Adipose tissue (tissue), 3 donors: ENCODE results near the gene SNORC. TPM values are rescaled to one million over a fixed set of nuclear protein-coding genes. Genes with fewer than 3 reads are reported as not detected.
"Not testable (repeated sequence)": the region's sequence is repeated elsewhere in the genome, so short reads cannot be mapped to it uniquely, and the experiment has no call there.

Experiments
- H3K27ac ChIP-seq: one replicate; pipeline ENCODE4 v1.5.1; 2013; ENCODE audit warnings: low read depth, low read length
- WGBS, 3 donors: extraction: QIAGEN DNeasy Blood & Tissue Kit; methylation state at CpG; one replicate each; pipeline ENCODE4 v1.1.7; 2013; 5-methylcytosine and 5-hydroxymethylcytosine counted together
- polyA plus RNA-seq, 3 donors: library from polyadenylated mRNA; stranded (reverse); fragments of 200-250 nt; gene quantifications; one replicate each; pipeline ENCODE4 v1.2.3, GENCODE V29; 2013
- donor health status: healthy with polysubstance abuse.
- donor health status: Bipolar disorder and iron deficiency.
- donor health status: healthy.

SNORC gene
- under 1 TPM; 0.34 to 0.91 (median 0.67) TPM for polyA plus RNA-seq

DNA sequence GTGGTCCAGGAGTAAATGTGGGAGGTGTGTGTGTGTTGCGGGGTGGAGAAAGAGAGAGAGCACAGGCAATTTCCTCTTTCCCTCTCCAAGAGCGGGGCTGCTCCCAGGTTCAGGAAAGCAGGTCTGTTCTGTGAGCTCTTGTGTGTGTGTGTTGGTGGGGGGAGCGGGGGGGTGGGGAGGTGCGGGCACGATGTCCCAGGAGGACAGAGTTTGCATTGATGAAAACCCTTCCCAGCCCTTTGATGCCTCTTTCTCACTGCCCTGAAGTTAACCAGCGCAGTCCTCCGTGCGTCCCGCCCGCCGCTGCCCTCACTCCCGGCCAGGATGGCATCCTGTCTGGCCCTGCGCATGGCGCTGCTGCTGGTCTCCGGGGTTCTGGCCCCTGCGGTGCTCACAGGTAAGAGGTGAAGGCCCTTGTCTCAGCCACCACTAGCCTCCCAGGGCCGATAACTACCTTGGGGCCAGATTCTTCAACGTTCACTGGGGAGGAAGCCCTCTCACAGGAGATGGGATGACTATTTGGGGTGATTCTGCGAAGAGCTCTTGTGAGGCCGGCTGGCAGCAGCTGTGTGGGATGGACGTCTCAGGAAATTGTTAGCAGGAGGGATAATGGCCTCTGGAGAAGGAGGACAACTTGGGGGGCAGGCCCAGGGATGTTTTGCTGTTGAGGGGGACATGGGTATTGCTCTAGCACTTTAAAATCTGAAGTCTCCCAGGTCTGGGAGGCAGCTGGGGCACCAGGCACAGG lies at the start of gene SNORC:
Gene SNORC, plus strand, starts transcription at position 247 of the 748 bp plus-strand sequence. Its CDS starts 78 bp downstream, at position 325.
- WGBS, 3 donors, result 86 to 87% (median 86%) methylated on average over 21 of the region's 21 CpGs

DNA sequence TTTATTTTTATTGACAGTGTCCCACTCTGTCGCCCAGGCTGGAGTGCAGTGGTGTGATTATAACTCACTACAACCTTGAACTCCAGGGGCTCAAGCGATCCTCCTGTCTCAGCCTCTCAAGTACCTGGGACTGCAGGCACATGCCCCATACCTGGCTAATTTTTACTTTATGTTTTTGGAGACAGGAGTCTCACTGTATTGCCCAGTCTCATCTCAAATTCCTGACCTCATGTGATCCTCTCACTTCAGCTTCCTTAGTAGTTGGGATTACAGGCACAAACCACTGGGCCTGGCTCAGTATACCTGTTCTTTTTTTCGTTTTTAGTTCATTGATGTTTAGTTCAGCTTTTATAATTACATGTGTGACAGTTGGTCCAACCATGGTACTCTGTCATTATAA lies 40.1 kb upstream of the SNORC start:
- H3K27ac ChIP-seq, result no peak overlapping the region
- 83 to 95% (median 94%) methylated on average over 3 of the region's 3 CpGs for WGBS, 3 donors

More for the DNA sequence above, at the start of gene SNORC:
- H3K27ac ChIP-seq, result no peak within 1 kb of the TSS

DNA sequence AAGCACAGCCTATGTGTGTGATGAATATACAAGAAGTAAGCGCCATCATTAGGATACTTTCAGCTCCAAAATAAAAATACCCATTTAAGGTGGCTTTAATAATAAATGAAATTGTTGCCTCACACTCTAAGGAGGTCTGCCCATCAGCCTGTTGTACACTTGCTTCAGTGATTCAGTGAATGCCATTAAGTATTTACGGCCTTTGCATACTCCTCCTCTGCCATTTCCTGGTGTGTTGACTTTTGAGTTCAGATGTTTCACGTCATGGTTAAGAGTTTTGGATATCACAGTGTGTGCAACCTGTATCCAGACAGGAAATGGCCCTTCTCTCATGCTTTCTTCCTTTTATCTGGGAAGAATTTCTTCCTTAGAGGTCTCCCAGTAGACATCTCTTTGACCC lies 38.6 kb upstream of the SNORC start:
- WGBS, 3 donors, result 92 to 94% (median 93%) methylated on average over 3 of the region's 3 CpGs

DNA sequence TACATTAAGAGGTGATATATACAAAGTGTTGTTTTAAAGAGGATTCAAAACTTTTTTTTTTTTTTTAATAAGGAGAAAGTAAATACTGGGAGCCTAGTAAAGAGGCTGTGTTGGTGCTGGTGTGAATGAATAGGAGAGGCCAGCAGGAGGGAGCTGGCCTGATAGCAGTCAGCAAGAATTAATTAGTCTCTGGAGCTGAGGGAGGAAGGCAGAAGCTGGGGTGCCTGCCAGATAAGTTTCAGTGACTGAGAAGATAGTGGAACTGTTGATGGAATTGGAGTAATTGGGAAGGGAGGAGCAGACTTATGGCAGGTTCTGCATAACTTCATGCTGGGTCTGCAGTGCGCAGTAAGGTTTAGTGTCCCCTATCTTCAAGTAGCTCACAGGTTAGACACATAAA lies 36.2 kb upstream of the SNORC start:
- WGBS, 3 donors, result 84 to 96% (median 90%) methylated on average over 1 of the region's 1 CpG
- H3K27ac ChIP-seq, result no peak overlapping the region

More for the DNA sequence above, 38.6 kb upstream of the SNORC start:
- H3K27ac ChIP-seq, result no peak overlapping the region

DNA sequence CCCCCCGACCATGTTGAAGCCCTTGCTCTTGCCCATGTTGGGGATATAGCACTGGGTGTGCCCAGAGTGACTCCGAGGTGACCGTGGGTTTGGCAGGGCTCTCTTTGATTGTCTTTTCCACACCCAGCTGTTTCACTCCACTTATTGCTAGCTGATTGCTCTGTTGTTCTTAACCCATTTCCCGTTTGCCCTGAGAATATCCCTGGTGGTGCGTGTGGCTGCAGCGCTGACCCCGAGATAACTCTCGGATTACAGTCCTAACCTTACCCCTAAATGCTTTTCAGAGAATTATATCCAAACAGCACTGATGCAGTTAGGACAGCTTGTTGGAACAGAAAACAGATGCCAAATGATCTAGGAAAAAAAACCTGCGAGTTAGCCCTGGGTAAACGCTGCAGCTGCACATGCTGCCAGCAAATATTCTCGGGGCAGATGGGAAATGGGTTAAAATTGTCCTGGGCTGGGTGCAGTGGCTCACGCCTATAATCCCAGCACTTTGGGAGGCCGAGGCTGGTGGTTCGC lies 34.3 kb upstream of the SNORC start:
- 62 to 82% (median 74%) methylated on average over 14 of the region's 14 CpGs for WGBS, 3 donors
- no peak overlapping the region for H3K27ac ChIP-seq

DNA sequence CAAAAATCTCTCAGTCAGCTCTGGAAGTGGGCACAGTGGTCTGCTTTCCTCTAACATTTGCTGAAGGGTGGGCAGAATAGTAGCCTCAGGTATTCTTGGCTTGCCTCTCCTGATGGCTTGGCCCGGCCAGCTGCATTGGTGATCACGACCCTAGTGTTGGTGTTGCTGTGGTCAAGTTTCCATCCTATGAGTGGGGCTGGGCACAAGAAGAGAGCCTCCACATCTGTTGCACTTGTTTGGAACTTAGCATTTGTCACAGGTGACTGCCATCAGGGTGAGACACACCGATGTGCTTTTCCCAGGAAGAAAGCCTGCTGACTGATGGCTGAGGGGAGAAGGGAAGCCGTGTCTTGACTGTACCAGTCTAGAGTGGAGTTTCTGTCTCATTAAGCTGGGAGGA lies 33.1 kb upstream of the SNORC start:
- no peak overlapping the region for H3K27ac ChIP-seq
- WGBS, 3 donors, result 91 to 95% (median 93%) methylated on average over 4 of the region's 4 CpGs

DNA sequence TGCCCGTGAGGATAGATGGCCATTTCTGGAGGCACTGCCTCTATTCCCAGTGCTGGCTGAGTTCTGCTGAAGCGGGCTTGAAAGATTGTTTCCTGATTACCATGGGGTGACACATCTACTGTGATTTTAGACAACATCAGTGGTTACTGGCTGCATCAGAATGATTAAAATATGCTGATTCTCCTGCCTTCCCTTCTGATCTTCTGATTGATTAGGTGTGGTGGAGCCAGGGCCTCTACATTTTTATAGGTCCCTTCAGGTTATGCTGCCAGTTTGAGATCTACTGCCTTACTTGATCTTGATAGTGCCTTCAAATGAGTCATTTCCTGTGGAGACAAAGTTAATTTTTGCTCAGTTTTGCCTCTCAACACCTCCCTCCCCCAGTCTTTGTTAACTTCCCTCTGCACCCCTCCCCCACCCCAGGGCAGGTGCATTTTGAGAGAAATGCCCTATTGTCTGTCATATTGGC lies 31.6 kb upstream of the SNORC start:
- 54 to 71% (median 56%) methylated on average over 2 of the region's 2 CpGs for WGBS, 3 donors

DNA sequence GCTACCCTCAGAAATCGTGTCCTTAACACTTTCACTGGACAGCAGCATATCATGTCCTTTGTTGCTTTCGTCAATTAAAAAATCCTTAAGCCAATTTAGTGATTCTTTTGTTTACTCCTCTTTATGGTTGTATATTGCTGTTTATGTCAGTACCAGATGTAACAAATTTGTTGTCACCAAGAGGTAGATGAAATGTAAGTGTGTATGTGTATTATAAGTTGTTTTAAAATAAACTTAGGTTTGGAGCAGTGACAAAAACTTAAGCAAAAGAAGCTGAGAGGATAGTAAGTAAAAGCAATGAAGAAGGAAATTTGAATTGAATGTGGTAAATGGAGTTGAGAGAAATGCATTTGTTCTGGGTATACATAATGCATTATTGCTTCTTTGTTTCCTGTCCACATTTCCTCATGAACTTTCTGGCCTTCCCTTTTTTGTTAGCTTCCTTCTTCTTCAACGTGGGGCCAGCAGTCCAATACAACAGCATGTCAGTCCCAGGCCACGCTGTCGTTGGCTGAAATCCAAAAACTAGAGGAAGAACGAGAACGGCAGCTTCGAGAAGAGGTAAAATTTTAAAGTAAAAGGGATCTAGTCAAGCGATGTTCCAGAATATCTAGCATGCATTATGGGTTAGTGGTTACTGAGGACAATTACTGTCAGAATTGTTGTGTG lies 30.5 kb upstream of the SNORC start:
- no peak overlapping the region for H3K27ac ChIP-seq
- WGBS, 3 donors, result 28 to 41% (median 32%) methylated on average over 9 of the region's 9 CpGs

More for the DNA sequence above, 31.6 kb upstream of the SNORC start:
- H3K27ac ChIP-seq, result no peak overlapping the region

DNA sequence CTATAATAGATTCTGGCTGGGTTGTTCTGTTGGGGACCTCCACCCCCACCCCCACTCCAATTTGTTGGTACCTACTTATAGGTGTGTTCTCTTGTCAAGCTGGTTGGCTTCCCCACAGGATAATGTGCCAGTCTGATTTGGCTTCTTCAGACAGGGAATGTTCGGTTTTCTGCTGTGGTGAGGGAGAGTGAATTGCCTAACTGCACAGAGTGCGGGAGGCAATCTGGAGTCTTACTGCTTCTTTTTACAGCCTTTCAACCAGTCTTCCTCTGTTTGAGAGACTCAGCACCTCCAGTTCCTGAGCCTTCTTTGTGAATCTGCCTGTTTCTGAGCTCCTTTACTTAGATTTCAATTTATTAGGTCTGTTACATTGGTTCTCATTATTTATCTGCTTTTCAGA lies 27.4 kb upstream of the SNORC start:
- H3K27ac ChIP-seq, result no peak overlapping the region
- WGBS, 3 donors, result 32 to 79% (median 52%) methylated on average over 2 of the region's 2 CpGs

DNA sequence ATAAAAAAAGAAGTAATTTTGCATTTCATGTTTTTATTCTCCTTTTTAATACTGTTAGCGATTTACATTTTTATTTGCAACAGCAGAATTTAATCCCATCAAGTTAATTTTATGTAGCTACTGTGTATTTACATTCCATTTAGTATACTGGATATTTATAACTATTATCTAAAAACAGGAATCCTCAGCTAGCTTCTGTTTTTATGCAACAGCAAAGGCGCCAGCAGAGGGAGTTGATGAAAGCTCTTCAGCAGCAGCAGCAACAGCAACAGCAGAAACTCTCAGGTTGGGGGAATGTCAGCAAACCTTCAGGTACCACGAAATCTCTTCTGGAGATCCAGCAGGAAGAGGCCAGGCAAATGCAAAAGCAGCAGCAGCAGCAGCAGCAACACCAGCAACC lies 26.2 kb upstream of the SNORC start:
- WGBS, 3 donors, result 82 to 96% (median 89%) methylated on average over 3 of the region's 3 CpGs
- H3K27ac ChIP-seq, result no peak overlapping the region

DNA sequence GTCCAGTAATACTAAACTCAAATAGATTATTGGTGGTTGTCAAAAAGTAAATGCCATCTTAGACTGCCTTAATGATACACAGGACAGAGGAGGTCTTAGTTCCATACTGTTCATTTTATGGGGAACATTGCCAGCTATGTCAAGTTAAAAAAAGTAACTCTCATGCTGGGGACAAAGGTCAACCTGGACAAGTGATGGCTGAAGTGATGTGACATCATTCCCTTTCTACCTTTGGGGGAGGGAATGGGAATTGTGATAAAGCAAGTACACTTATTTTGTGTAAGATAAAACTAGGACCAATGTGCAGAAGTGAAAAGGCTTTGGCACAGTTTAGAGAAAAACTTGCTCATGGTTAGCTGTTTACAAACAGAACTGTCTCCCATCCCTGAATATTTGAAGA lies 24.0 kb upstream of the SNORC start:
- no peak overlapping the region for H3K27ac ChIP-seq

DNA sequence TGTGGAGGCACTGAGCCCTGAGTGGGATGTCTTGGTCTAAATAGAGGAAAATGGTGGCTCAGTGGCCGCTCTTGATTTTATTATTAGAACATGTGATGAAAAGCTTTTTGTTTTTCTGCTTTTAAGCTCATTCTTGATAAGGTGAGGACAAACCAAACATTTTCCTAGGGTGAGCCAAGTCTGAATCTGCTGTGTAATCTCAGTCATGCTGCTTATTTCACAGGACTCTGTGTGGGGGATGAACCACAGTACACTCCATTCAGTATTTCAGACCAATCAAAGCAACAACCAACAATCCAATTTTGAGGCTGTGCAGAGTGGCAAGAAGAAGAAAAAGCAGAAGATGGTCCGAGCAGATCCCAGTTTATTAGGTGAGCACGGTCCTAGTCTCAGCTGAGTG lies 20.0 kb upstream of the SNORC start:
- H3K27ac ChIP-seq, result no peak overlapping the region
- WGBS, 3 donors, result 81 to 95% (median 94%) methylated on average over 3 of the region's 3 CpGs

DNA sequence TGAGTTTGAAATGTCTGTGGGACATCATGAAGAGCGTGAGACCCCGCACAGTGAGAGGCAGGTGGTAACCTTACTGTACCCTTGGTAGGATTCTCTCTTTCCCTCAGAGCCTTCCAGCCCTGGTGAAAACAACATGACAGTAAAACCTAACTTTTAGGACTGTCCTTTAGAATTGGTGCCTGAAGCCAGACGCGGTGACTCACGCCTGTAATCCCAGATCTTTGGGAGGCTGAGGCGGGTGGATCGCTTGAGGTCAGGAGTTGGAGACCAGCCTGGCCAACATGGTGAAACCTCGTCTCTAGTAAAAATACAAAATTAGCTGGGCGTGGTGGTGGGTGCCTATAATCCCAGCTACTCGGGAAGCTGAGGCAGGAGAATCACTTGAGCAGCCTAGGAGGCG lies 18.0 kb upstream of the SNORC start:
- WGBS, 3 donors, result 92 to 93% (median 92%) methylated on average over 11 of the region's 11 CpGs
- not testable (repeated sequence) for H3K27ac ChIP-seq

DNA sequence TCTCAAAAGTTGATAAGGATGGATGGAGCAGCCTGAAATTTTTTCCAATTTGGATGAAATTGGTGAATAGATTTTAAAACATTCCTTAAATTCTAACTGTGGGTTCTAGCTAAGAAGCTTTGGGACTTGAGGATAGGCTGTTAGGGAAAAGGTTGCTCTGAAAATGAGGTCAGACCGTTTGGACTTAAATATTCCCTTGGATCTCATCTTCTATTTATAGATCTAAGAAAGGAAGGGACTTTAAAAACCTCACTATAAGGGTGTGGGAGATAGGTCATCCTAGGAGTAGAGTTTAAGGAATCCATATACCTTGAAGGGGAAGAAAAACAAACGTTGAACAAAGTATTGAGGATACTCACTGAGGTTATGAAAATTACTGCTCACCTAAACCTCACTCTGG lies 17.4 kb upstream of the SNORC start:
- H3K27ac ChIP-seq, result no peak overlapping the region
- 48 to 57% (median 51%) methylated on average over 2 of the region's 2 CpGs for WGBS, 3 donors

DNA sequence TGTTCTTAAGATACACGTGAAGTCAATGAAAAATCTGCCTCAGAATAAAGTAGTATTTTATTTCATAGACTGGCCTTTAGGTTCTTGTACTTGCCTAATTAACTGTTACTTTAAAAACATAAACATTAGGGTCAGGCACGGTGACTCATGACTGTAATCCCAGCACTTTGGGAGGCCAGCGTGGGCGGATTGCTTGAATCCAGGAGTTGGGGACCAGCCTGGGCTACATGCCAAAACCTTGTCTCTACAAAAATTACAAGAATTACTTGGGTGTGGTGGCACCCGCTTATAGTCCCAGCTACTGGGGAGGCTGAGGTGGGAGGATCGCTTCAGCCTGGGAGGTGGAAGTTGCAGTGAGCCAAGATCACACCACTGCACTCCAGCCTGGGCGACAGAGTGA lies 16.0 kb upstream of the SNORC start:
- 57 to 63% (median 58%) methylated on average over 7 of the region's 7 CpGs for WGBS, 3 donors
- no peak overlapping the region for H3K27ac ChIP-seq

DNA sequence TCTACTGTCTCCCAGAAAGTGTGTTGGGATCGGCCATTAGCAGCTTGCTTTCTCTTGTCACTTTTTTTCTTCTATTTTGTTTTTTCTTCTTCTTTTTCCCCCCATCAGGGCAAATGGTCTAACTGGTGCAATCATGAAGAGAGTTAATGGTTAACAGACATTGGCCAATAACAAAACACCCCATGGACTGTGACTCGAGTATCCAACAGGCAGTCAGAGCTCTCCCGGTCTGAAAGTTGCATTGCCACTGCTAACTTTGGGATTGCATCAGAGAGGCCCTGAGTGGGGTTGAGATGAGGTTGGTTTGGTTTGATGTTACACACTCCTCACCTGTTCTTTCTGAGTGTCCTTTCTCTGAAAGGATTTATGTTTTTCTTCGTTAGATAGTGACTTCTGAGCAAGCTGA lies 12.9 kb upstream of the SNORC start:
- 54 to 79% (median 79%) methylated on average over 4 of the region's 4 CpGs for WGBS, 3 donors
- H3K27ac ChIP-seq, result no peak overlapping the region

DNA sequence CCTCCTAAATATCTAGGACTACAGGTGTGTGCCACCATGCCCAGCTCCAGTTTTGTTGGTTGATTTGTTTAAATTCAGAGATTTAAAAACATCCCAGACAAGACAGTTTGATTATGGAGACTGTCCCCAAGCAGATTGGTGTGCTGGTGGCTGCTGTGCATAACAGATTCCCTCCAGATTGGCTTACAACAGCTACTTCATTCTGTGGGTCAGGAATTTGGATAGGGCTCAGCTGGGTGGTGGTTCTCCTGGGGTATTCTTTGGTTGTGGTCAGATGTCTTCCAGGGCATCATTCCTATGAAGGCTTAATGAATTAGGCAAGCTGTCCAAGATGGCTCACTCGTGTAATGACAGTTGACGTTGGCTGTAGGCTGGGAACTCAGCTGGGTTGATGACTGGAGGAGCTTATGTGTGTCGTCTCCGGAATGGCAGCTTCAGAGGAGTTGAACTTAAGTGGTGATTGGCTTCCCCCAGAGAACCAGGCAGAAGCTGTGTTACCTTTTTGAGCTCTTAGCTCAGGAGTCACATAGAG lies 10.6 kb upstream of the SNORC start:
- no peak overlapping the region for H3K27ac ChIP-seq
- WGBS, 3 donors, result 88 to 94% (median 94%) methylated on average over 4 of the region's 4 CpGs

DNA sequence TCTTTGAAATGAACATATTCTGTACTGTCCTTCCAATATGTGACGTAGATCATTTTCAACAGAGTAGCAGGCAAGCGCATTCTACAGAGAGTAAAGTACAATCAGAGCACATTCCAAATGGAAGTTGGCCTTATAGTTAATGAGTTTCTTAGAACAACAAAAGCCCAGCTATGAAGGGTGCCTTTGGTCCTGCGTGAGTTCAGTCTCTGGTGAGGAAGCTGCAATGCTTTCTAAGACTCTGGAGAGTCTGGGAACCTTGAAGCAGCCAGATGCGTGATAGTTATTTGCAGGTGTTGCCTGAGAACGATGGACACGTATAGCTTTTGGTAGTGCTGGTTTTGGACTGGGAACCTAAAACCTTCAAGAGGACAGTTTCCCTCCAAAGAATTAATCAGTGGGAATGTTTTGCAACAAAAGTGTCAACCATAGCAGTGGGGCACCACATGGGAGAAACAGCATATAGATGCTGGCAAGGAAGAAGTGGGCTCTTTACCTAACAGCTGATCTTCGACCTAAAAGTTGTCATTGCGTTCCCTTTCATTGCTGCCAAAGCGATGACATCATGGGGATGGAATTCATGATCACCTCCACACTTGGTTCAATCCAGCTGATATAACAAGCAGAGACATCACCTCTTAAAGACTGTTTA lies 9.3 kb upstream of the SNORC start:
- 94 to 96% (median 94%) methylated on average over 9 of the region's 9 CpGs for WGBS, 3 donors
- H3K27ac ChIP-seq, result no peak overlapping the region

DNA sequence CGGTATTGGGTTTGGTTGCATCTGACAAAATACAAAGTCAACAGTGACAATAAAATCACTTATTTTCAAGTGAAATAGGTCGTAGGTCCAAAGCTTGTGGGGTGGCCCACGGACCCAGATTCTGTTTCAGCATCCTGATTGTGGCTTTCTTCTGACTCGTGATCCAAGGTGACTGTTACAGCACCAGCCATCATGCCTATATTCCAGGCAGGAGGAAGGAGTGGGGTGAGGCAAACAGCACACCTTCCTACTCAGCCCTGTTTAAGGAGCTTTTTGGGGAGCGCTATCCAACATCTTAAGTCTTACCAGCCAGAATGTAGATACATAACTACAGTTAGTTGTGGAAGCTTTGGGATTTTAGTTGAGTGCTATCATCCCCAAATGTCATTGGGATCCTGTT lies 8.7 kb upstream of the SNORC start:
- no peak overlapping the region for H3K27ac ChIP-seq
- WGBS, 3 donors, result 94 to 96% (median 96%) methylated on average over 5 of the region's 5 CpGs
